Testis (tissue), 3 donors: ENCODE results near the gene TRIP10. TPM values are rescaled to one million over a fixed set of nuclear protein-coding genes. Genes with fewer than 3 reads are reported as not detected.

Experiments
- DNase-seq: peaks from one replicate; pipeline ENCODE4 v3.0.0-alpha.2; 2019
- H3K27ac ChIP-seq, 2 donors: fragments of 200-600 bp; sonication (generic); one replicate each; pipeline ENCODE4 v1.5.1; 2019
- H3K27me3 ChIP-seq: fragments of 200-600 bp; sonication (generic); one replicate; pipeline ENCODE4 v1.5.1; 2019
- H3K36me3 ChIP-seq: fragments of 200-600 bp; sonication (generic); one replicate; pipeline ENCODE4 v1.5.1; 2017; ENCODE audit warnings: low read depth; ENCODE audit errors: missing control alignments
- H3K4me1 ChIP-seq: fragments of 200-600 bp; sonication (generic); one replicate; pipeline ENCODE4 v1.5.1; 2019
- H3K4me3 ChIP-seq, 2 donors: fragments of 200-600 bp; sonication (generic); one replicate each; pipeline ENCODE4 v1.5.1; 2017 to 2019
- H3K9me3 ChIP-seq: fragments of 200-600 bp; sonication (generic); one replicate; pipeline ENCODE4 v1.5.1; 2017
- POLR2A ChIP-seq: fragments of 450-650 bp; IDR thresholded peaks from one replicate; pipeline ENCODE4 v1.6.1; 2017; ENCODE audit warnings: antibody characterized with exemption, mild to moderate bottlenecking, moderate library complexity
- WGBS, 2 donors: methylation state at CpG; one replicate each; pipeline ENCODE4 v1.1.5; 2018; 5-methylcytosine and 5-hydroxymethylcytosine counted together
- intact Hi-C: fragments of 100-400 bp; cut with DNase I; formaldehyde crosslinking; loops from one replicate; pipeline ENCODE4 v1.15.1; 2023; ENCODE audit warnings: low total_unique reads
- polyA plus RNA-seq: library from polyadenylated mRNA; stranded (reverse); fragments of 350-450 nt; fragmentation: Illumina TruSeq; extraction: RNeasy Lipid Tissue Mini Kit (QIAGEN cat#74804); gene quantifications from one replicate; pipeline ENCODE4 v1.2.3, GENCODE V29; 2014; ENCODE audit warnings: low read depth, low replicate concordance; ENCODE audit not compliant: insufficient read depth
- total RNA-seq, 2 donors: library from RNA; depleted of rRNA; stranded (reverse); fragments of >200 nt; gene quantifications; one replicate each; pipeline ENCODE4 v1.2.3, GENCODE V29; 2016
- TF ChIP-seq, protein P1 (sequence below), 3 experiments: fragments of 450-650 bp in 2 of 3; fragments of 200-600 bp in 1 of 3; sonication (generic) in 1 of 3; IDR thresholded peaks; one replicate each; pipeline ENCODE4 v1.5.1; 2016 to 2019; ENCODE audit warnings: antibody characterized with exemption in 3 of 3, mild to moderate bottlenecking in 2 of 3, moderate library complexity in 1 of 3

The TRIP10 gene
- total and polyA plus RNA-seq, 3 donors from 2014 or later: 60.4 to 65.8 (median 62.7) TPM

DNA sequence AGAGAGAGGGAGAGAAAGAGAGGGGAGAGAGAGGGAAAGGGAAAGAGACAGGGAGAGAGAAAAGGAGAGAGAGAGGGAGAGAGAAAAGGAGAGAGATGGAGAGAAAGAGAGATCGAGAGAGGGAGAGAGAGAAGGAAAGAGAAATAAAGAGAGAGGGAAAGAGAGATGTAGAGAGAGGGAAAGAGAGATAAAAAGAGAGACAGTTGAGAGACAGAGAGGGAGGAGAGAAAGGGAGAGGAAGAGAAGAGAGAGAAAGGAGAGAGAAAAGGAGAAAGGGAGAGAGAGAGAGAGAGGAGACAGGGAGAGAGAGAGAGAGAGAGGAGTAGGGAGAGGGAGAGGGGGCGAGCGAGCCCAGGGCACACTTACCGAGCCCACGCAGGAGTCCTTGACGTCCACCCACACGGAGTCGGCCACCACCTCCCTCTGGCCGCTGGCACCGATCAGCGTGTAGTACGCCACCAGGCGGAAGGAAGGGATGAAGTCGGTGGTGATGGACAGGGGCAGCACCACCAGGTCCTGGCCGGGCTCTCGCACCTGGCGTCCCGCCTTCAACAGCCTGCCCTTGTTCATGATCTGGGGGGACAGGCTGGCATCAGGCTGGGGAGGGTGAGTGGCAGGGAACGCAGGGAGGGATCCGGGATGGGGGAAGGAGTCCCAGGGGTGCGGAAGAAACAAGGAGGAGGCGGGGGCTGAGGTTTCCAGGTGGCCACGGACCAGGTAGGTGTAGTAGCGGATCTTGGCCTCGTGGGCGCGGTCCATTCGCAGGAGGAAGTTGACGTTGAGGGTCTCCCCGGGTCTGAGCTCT lies 29.0 kb upstream of the TRIP10 start:
- no peaks in the 10 kb centered on the region for H3K27me3 ChIP-seq
- H3K36me3 ChIP-seq: no peaks in the 10 kb centered on the region
- WGBS, 2 donors: 41 to 45% methylated on average over 28 to 30 of the region's 30 CpGs
- no peak overlapping the region for H3K27ac ChIP-seq
- DNase-seq: no peak
- no peaks in the 10 kb centered on the region for H3K9me3 ChIP-seq
- H3K4me1 ChIP-seq: no peaks in the 10 kb centered on the region
- intact Hi-C loops: no loop called here
- no peak for TF ChIP-seq POLR2A
- TF ChIP-seq, protein P1, sequence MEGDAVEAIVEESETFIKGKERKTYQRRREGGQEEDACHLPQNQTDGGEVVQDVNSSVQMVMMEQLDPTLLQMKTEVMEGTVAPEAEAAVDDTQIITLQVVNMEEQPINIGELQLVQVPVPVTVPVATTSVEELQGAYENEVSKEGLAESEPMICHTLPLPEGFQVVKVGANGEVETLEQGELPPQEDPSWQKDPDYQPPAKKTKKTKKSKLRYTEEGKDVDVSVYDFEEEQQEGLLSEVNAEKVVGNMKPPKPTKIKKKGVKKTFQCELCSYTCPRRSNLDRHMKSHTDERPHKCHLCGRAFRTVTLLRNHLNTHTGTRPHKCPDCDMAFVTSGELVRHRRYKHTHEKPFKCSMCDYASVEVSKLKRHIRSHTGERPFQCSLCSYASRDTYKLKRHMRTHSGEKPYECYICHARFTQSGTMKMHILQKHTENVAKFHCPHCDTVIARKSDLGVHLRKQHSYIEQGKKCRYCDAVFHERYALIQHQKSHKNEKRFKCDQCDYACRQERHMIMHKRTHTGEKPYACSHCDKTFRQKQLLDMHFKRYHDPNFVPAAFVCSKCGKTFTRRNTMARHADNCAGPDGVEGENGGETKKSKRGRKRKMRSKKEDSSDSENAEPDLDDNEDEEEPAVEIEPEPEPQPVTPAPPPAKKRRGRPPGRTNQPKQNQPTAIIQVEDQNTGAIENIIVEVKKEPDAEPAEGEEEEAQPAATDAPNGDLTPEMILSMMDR (IDR thresholded peaks at IDR 0.05): no peak
- H3K4me3 ChIP-seq: no peak overlapping the region

DNA sequence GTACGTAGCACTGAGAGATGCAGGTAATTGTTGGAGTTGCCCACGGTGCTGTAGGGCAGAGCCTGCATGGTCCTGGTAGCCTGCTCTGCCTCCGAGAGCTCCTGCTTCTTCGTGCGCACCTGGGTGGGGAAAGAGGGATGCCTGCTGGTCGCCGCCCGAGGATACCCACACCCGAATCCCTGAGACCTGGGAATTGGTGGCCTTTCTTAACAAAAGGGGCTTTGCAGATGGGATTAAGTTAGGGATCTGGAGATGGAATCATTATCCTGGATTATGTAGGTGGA lies 28.5 kb upstream of the TRIP10 start:
- Histone ChIP-seq H3K4me3 (no peak overlapping the region), H3K27me3 (no peaks in the 10 kb centered on the region), H3K36me3 (no peaks in the 10 kb centered on the region), H3K9me3 (no peaks in the 10 kb centered on the region), H3K27ac (no peak overlapping the region), H3K4me1 (no peaks in the 10 kb centered on the region)
- DNase-seq: no peak
- intact Hi-C loops: no loop called here
- 74 to 85% methylated on average over 9 of the region's 9 CpGs for WGBS, 2 donors
- TF ChIP-seq POLR2A: no peak
- TF ChIP-seq, protein P1 (IDR thresholded peaks at IDR 0.05): no peak

DNA sequence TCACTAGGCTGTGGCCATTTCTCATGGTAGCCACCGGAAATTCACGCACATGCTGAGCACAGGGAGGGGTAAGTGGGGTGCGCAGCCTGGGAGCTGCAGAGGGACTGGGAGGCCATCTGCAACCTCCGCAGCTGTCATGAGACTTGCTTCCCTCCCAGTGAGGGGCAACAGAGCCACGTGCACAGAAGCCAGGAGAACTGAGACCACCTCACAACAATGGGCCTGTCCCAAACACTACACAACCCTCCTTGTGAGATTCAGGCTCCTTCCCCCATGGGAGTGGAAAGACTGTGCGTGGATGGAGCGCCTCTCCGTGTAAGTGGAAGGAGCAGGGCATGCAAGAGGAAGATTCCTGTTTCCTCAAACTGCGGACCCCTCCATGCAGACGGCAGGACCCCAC lies 27.9 kb upstream of the TRIP10 start:
- TF ChIP-seq POLR2A: no peak
- TF ChIP-seq, protein P1 (IDR thresholded peaks at IDR 0.05): no peak

DNA sequence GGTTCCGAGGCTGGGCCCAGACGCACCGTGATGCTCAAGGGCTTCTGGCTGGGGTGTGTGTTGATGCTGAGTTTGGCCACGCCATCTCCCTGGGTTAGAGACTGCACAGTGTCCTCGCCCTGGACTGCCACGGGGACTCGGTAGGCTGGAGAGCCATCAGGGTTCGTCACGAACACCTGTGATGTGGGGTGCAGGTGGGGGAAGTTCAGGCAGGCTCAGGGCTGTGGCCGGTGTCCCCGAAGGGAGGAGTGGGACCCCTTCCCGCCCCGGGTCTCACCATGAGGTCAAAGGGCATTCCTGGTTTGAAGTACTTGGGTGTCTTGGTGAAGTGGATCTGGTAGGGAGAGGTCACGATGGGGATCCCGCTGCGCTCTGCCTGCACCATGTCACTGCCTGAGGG lies 27.2 kb upstream of the TRIP10 start:
- Histone ChIP-seq H3K4me1 (no peaks in the 10 kb centered on the region), H3K9me3 (no peaks in the 10 kb centered on the region), H3K27me3 (no peaks in the 10 kb centered on the region), H3K36me3 (no peaks in the 10 kb centered on the region), H3K27ac (no peak overlapping the region), H3K4me3 (no peak overlapping the region)
- no peak for DNase-seq
- TF ChIP-seq, protein P1 (IDR thresholded peaks at IDR 0.05): no peak
- no peak for TF ChIP-seq POLR2A
- 92 to 96% methylated on average over 8 to 16 of the region's 16 CpGs for WGBS, 2 donors
- intact Hi-C loops: no loop called here

More for the DNA sequence above, 27.9 kb upstream of the TRIP10 start:
- no peak for DNase-seq
- H3K4me1 ChIP-seq: no peaks in the 10 kb centered on the region
- H3K27me3 ChIP-seq: no peaks in the 10 kb centered on the region
- 72 to 79% methylated on average over 10 of the region's 10 CpGs for WGBS, 2 donors
- H3K27ac ChIP-seq: no peak overlapping the region
- H3K4me3 ChIP-seq: no peak overlapping the region
- H3K36me3 ChIP-seq: no peaks in the 10 kb centered on the region
- intact Hi-C loops: no loop called here
- no peaks in the 10 kb centered on the region for H3K9me3 ChIP-seq
